HG03460 (cell line): Measurements from ENCODE around the gene SMPD3.

Experiments used
- ATAC-seq: cut with Tn5 transposase; IDR thresholded peaks from one replicate; pipeline ENCODE4 v1.9.1; 2021; ENCODE audit not compliant: unreplicated experiment

Gene SMPD3

GRCh38 chr16:68406458-68407152 is 41.7 kb downstream of the SMPD3 start:
- ATAC-seq, result no peak

DNA sequence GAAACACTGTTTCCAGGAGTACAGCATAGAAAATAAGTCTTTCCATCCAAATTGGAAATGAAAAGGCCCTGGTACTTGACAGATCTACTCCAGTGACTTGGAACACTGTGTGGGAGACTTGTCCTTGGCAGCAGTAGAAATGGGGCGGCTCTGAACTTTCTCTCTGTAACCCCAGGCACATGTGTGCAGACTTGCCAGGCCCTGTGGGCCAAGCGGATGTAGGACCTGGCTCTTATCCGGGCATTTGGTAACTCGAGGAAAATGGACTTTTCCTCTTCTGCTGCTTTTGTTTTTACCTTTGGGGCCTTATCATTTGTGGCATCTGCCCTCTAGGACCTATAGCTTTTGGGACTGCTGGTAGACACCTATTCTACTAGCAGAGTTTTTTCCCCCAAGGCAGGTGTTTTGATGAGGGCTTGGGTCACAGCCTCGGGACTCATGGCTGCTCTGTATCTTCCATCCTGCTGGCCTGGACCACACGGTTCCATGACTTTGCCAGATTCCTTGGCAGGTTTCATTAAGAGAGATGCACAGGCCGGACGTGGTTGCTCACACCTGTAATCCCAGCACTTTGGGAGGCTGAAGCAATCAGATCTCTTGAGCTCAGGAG is 43.5 kb downstream of the SMPD3 start:
- no peak for ATAC-seq

- ATAC-seq, result no peak
Measured at GRCh38 chr16:68403704-68404103, 44.6 kb downstream of the SMPD3 start.

GRCh38 chr16:68403177-68403576 is 45.1 kb downstream of the SMPD3 start:
- no peak for ATAC-seq

- no peak for ATAC-seq
Measured at GRCh38 chr16:68402748-68403040, 45.6 kb downstream of the SMPD3 start.

DNA sequence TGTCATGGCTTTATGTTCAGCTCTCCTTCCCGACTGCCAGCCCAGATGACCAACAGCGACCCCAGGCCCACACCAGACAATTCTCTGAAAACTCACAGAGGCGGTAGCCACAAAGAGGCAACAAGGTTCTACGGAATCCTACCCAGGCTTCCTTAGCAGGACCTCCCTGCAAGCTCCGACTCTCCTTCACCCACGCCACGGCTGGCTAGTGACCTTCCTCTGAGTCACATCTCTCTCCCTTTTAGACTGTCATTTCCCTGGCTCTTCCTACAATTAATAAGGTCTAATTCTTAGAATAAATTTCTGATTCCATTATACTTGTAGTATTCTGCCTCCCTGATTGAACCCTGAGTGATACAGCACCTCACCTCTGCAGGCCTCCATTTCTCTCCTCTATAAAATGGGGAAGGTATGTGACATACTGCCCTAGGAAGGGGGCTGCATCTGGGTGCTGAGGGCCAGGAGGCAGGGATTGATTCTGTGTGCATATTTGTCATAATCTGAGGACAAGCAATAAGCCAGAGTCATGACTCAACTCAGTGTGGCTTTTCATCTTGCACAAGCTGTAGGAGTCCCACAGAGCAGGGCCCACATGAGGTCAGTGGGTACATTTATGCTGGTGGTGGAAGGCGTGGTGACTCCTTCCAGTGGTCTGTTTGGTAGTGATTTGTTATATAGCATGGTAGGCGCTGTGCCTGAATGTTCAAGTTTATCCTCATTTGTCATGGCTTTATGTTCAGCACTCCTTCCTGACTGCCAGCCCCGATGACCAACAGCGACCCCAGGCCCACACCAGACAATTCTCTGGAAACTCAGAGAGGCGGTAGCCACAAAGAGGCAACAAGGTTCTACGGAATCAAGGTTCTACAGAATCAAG is 46.2 kb downstream of the SMPD3 start:
- ATAC-seq, result no peak

DNA sequence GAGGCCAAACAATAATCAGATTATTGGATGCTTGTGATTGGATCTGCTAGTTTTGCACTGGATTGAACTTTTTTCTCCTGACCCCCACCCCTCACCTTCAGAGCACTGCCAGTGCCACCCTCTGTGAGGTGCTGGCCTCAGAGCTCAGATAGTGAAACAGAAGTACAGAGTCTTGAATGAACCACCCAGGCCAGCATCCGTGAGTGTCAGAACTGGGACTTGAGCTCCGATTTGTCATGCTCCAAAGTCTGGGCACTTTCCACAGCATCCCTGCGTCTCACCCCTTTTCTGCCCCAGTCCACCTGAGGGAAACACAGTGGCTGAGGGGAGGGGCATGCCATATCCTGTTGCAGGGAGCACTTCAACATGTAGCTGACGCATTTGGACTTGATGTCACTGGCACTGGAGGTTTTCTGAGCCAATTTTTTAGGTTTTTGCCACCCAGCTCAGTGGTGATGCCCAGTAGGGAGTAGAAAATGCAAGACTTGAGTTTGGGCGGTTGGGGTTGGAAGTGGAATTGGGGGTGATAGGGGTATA is 47.3 kb downstream of the SMPD3 start:
- ATAC-seq, result no peak

- ATAC-seq, result no peak
Measured at GRCh38 chr16:68400083-68400923, 48.0 kb downstream of the SMPD3 start.

DNA sequence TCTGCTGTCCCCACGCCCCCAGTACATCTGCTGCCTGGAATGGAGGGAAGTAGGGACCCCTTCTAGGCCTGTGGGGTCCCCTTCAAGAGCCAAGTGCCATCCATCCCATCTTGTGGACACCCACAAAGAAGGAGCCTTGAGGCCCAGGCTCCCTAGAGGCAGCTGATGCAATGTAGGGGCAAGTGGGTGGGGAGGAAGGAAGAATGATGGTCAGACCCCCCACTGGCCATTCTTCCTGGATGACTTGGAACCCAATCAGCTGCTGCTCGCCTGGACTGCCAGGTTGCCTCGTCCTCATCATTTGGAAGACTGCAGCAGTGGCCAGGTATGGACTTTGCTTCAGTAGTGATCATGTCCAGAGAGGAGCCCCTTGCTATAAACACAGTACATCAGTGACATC is 48.9 kb downstream of the SMPD3 start:
- ATAC-seq, result no peak

GRCh38 chr16:68397710-68398201 is 50.6 kb downstream of the SMPD3 start:
- no peak for ATAC-seq

GRCh38 chr16:68396481-68396880 is 51.8 kb downstream of the SMPD3 start:
- no peak for ATAC-seq

DNA sequence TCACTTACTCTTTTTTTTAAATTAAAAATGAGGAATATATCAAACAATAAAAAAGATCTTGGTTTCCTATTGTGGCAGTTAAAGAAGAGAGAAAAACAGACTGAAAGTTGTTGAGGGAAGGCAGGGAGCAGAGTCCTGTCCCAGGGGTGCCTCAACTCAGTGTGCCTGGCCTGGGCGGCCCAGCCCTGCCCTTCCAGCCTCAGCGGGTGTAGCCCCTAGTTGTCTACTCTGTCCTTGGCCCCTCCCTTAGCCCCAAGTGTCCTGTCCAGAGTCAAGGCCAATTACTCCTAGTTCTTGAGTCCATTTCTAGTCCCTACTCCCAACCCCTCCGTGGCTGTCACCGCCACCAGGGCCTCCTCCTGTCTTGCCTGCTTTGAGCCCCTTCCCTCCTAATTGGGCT is 52.5 kb downstream of the SMPD3 start:
- ATAC-seq, result no peak

GRCh38 chr16:68395167-68395786 is 53.0 kb downstream of the SMPD3 start:
- no peak for ATAC-seq

DNA sequence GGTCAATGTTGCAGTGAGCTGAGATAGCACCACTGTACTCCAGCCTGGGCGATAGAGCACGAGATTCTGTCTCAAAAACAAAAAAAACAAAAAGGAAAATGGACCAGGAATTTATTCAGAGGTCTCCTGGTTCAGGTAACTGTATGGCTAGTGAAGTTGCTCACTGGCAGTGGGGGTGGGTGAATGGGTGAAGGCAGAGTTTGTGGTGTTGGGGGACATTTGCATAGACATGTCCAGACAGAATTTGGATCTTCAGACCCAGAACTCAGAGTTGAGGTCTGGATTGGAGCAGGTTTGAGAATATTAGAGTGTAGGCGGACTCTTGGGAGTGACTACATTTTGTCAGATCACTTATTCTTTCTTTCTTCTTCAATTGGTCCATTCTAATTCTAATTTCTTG is 55.0 kb downstream of the SMPD3 start:
- no peak for ATAC-seq

DNA sequence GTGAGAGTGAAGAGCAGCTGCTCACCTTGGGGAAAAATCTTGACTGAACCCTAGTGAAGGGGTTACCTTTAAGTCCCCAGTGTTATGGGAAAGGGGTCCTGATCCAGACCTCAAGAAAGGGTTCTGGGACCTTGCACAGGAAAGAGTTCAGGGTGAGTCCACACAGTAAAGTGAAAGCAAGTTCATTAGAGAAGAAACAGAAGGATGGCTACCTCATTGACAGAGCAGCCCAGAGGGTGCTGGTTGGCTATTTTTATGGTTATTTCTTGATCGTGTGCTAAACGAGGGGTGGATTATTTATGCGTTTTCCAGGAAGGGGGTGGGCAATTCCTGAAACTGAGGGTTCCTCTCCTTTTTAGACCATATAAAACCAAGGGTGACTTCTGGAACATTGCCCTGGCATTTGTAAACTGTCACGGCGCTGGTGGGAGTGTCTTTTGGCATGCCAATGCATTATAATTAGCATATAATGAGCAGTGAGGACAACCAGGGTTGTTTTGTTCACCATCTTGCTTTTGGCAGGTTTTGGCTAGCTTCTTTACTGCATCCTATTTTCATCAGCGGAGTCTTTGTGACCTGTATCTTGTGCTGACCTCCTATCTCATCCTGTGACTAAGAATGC is 58.4 kb downstream of the SMPD3 start:
- ATAC-seq, result no peak

- no peak for ATAC-seq
Measured at GRCh38 chr16:68389006-68389405, 59.3 kb downstream of the SMPD3 start.

GRCh38 chr16:68388124-68388523 is 60.2 kb downstream of the SMPD3 start:
- no peak for ATAC-seq

- ATAC-seq, result no peak
Measured at GRCh38 chr16:68387301-68387700, 61.0 kb downstream of the SMPD3 start.

DNA sequence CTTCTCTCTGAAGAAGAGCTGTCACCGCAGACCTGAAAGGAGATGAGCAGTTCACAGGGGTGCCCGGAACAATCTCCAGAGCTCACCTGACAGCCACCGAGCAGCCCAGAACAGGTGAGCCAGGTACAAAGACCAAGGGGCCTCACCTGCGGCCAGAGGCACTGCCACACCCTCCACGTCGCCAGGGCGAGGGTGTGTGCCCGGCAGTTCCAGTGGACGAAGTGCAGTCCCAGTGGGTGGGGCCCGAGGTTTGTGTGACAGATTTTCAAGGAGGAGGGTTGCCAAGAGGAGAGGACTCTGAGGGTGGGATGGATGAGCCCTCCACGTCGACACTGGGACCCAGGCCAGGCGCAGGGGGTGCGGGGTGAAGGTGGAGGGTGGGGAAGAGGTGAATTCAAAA is 61.7 kb downstream of the SMPD3 start:
- no peak for ATAC-seq

- no peak for ATAC-seq
Measured at GRCh38 chr16:68385371-68385770, 62.9 kb downstream of the SMPD3 start.
